GM23248 (cell line): Measurements from ENCODE around the gene OXA1L.

Experiments used
- EZH2 ChIP-seq: fragments of 200-600 bp; sonication (generic); IDR thresholded peaks from 2 replicates; pipeline ENCODE4 v1.6.1; 2018; ENCODE audit warnings: antibody characterized with exemption, mild to moderate bottlenecking; ENCODE audit not compliant: insufficient read depth, poor library complexity, severe bottlenecking
- EZH2phosphoT487 ChIP-seq: fragments of 200-600 bp; sonication (generic); IDR thresholded peaks from 2 replicates; pipeline ENCODE4 v1.6.1; 2018; ENCODE audit warnings: antibody characterized with exemption, moderate library complexity, mild to moderate bottlenecking, low read depth; ENCODE audit not compliant: insufficient read depth

DNA sequence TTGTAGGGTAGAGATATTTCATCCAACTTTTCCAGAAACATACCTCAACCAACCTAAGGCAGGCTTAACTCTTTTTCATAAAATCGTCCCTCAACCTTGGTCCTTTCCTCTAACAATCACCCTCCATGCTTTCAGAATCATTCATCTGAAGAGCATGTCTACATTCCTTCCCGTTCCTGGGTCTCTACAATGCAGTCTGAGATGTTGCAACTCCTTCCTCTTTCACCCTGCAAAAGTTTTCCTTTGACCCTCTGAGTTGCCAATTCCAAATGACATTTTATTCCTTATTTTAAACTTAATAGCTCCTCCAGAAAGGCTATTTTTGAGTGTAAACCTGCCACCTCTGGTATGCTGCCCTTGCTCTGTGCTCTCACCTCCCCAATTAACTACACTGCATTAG lies 32.0 kb downstream of the OXA1L start:
- TF ChIP-seq EZH2 (no peak), EZH2phosphoT487 (no peak)
